ENCODE results near the gene MINDY3. TPM values are rescaled to one million over a fixed set of nuclear protein-coding genes. Genes with fewer than 3 reads are reported as not detected.

MINDY3 gene
- total RNA-seq, 1 donor from 2014 or later, result 23.9 TPM

GRCh38 chr10:15821046-15821683, 39.1 kb downstream of the MINDY3 start:
- Mint-ChIP-seq H3K27ac (ENCODE audit: unreplicated experiment) (no peak overlapping the region), H3K4me3 (ENCODE audit: unreplicated experiment) (no peak overlapping the region), H3K36me3 (ENCODE audit: low read depth) (peaks cover 23% of the 10 kb centered on the region), H3K4me1 (ENCODE audit: low read depth) (peaks cover 13% of the 10 kb centered on the region), H3K9me3 (ENCODE audit: low read depth) (no peaks in the 10 kb centered on the region), H3K27me3 (ENCODE audit: low read depth) (no peaks in the 10 kb centered on the region)
- no peak for DNase-seq (ENCODE audit: low spot score)
- TF ChIP-seq CTCF (IDR thresholded peaks at IDR 0.05), result no peak

- no peak overlapping the region for H3K4me3 Mint-ChIP-seq (ENCODE audit: unreplicated experiment)
- no peak overlapping the region for H3K27ac Mint-ChIP-seq (ENCODE audit: unreplicated experiment)
- peaks cover 20% of the 10 kb centered on the region for H3K4me1 Mint-ChIP-seq (ENCODE audit: low read depth)
- H3K27me3 Mint-ChIP-seq (ENCODE audit: low read depth), result no peaks in the 10 kb centered on the region
- TF ChIP-seq CTCF (IDR thresholded peaks at IDR 0.05), result no peak
- peaks cover 14% of the 10 kb centered on the region for H3K36me3 Mint-ChIP-seq (ENCODE audit: low read depth)
- no peaks in the 10 kb centered on the region for H3K9me3 Mint-ChIP-seq (ENCODE audit: low read depth)
- DNase-seq (ENCODE audit: low spot score), result no peak
Observed at GRCh38 chr10:15817409-15818046, 42.8 kb downstream of the MINDY3 start.

- Mint-ChIP-seq H3K4me1 (ENCODE audit: low read depth) (peaks cover 16% of the 10 kb centered on the region), H3K27ac (ENCODE audit: unreplicated experiment) (no peak overlapping the region), H3K9me3 (ENCODE audit: low read depth) (no peaks in the 10 kb centered on the region), H3K27me3 (ENCODE audit: low read depth) (no peaks in the 10 kb centered on the region), H3K4me3 (ENCODE audit: unreplicated experiment) (no peak overlapping the region), H3K36me3 (ENCODE audit: low read depth) (peaks cover 9% of the 10 kb centered on the region)
- TF ChIP-seq CTCF (IDR thresholded peaks at IDR 0.05), result no peak
- no peak for DNase-seq (ENCODE audit: low spot score)
Observed at GRCh38 chr10:15815242-15815885, 44.9 kb downstream of the MINDY3 start.

- no peaks in the 10 kb centered on the region for H3K27me3 Mint-ChIP-seq (ENCODE audit: low read depth)
- H3K9me3 Mint-ChIP-seq (ENCODE audit: low read depth), result no peaks in the 10 kb centered on the region
- peaks cover 7% of the 10 kb centered on the region for H3K36me3 Mint-ChIP-seq (ENCODE audit: low read depth)
- TF ChIP-seq CTCF (IDR thresholded peaks at IDR 0.05), result no peak
- no peak overlapping the region for H3K27ac Mint-ChIP-seq (ENCODE audit: unreplicated experiment)
- H3K4me3 Mint-ChIP-seq (ENCODE audit: unreplicated experiment), result no peak overlapping the region
- peaks cover 16% of the 10 kb centered on the region for H3K4me1 Mint-ChIP-seq (ENCODE audit: low read depth)
- no peak for DNase-seq (ENCODE audit: low spot score)
Observed at GRCh38 chr10:15814565-15814964, 45.7 kb downstream of the MINDY3 start.

- Mint-ChIP-seq H3K4me1 (ENCODE audit: low read depth) (peaks cover 16% of the 10 kb centered on the region), H3K27ac (ENCODE audit: unreplicated experiment) (no peak overlapping the region), H3K36me3 (ENCODE audit: low read depth) (peaks cover under 1% of the 10 kb centered on the region), H3K4me3 (ENCODE audit: unreplicated experiment) (no peak overlapping the region), H3K9me3 (ENCODE audit: low read depth) (no peaks in the 10 kb centered on the region), H3K27me3 (ENCODE audit: low read depth) (no peaks in the 10 kb centered on the region)
- DNase-seq (ENCODE audit: low spot score), result no peak
- TF ChIP-seq CTCF (IDR thresholded peaks at IDR 0.05), result no peak
Observed at GRCh38 chr10:15813415-15813814, 46.9 kb downstream of the MINDY3 start.

All from chondrocyte (in vitro differentiated cells).